Liver (tissue), 4 donors: ENCODE data around the gene SCGN. TPM values are rescaled to one million over a fixed set of nuclear protein-coding genes. Genes with fewer than 3 reads are reported as not detected.

Experiments
- polyA plus RNA-seq, 2 donors: library from polyadenylated mRNA; stranded (reverse) in 1 of 2; unstranded in 1 of 2; fragments of 200-250 nt in 1 of 2; fragments of >200 nt in 1 of 2; fragmentation: Nextera tagmentation in 1 of 2; extraction: Ambion mirVana in 1 of 2; gene quantifications; one replicate each; pipeline versions ENCODE4 v1.2.1 to v1.2.3, GENCODE V29; 2013 to 2015
- total RNA-seq, 2 donors: library from RNA; depleted of rRNA; stranded (reverse); fragments of >200 nt; gene quantifications; one replicate each; pipeline ENCODE4 v1.2.3, GENCODE V29; 2014
- donor health status: healthy.
- donor health status: healthy.
- donor health status: healthy.

The SCGN gene
- total and polyA plus RNA-seq, 4 donors = 0.28 to 8.1 (median 2.8) TPM

Other genes starting within 250 kb of the SCGN start
- 10 to 100 TPM in 1 of 2 donors, 1 to 10 TPM in 1; 4.6 to 27.3 TPM for gene SLC17A4, start 102.5 kb downstream of the SCGN start, total RNA-seq
- 10 to 100 TPM in 1 of 2 donors, 1 to 10 TPM in 1; 4.4 to 12.1 TPM for gene SLC17A4, start 102.5 kb downstream of the SCGN start, polyA plus RNA-seq
- 10 to 100 TPM; 11.1 to 25.8 TPM for gene SLC17A1, start 179.8 kb downstream of the SCGN start, total RNA-seq
- 10 to 100 TPM in 1 of 2 donors, 1 to 10 TPM in 1; 3.9 to 11.7 TPM for gene SLC17A1, start 179.8 kb downstream of the SCGN start, polyA plus RNA-seq
- gene SLC17A3, start 222.0 kb downstream of the SCGN start, total RNA-seq = 10 to 100 TPM in 1 of 2 donors, 1 to 10 TPM in 1; 1.6 to 13.6 TPM
- gene SLC17A3, start 222.0 kb downstream of the SCGN start, polyA plus RNA-seq = 10 to 100 TPM in 1 of 2 donors, 1 to 10 TPM in 1; 8.3 to 23.2 TPM